ENCODE data around the gene ZNF587.

- TF ChIP-seq ZBTB7A (IDR thresholded peaks at IDR 0.05; ENCODE audit: low read depth) (no peak), EP300 (IDR thresholded peaks at IDR 0.05; ENCODE audit: borderline replicate concordance) (no peak), REST (IDR thresholded peaks at IDR 0.05; ENCODE audit: low read depth) (no peak), CREB1 (IDR thresholded peaks at IDR 0.05; ENCODE audit: low read depth) (no peak), NFIC (IDR thresholded peaks at IDR 0.05) (no peak), RAD21 (IDR thresholded peaks at IDR 0.05; ENCODE audit: low read depth) (no peak)
These were observed 37.4 kb upstream of the ZNF587 start for GRCh38 chr19:57812226-57812625.
